ENCODE data around the gene CDC34. TPM values are rescaled to one million over a fixed set of nuclear protein-coding genes. Genes with fewer than 3 reads are reported as not detected.

CDC34 gene
- total and polyA plus RNA-seq, 2 of the 8 experiments (the other 6 are each of a cell fraction or from before 2014, with no cell fraction given): 95.9 to 129 TPM

GRCh38 chr19:510606-511100, 20.9 kb upstream of the CDC34 start:
- H3K23ac ChIP-seq (ENCODE audit: insufficient read length): no peak overlapping the region
- H3K9me3 ChIP-seq (ENCODE audit: insufficient read depth in 2 of 2, low read depth in 1 of 2, low read length in 1 of 2): no peaks in the 10 kb centered on the region; a peak in 2 of 4 replicates
- no peak overlapping the region for H3K4ac ChIP-seq (replicated peaks; ENCODE audit: insufficient read length, low read depth, low read length)
- H3K4me1 ChIP-seq (replicated peaks in 1 of 4; ENCODE audit: control insufficient read depth in 3 of 4, insufficient read depth in 4 of 4, low read length in 3 of 4): peaks cover 0 to 14% (median 9%) of the 10 kb centered on the region in 4 experiments; a peak in 5 of 7 replicates
- no peak overlapping the region for H3K18ac ChIP-seq (ENCODE audit: extremely low read depth, low read length)
- H3K27ac ChIP-seq (ENCODE audit: low read depth, low read length): no peak overlapping the region
- no peak overlapping the region for H4K8ac ChIP-seq (ENCODE audit: extremely low read depth, insufficient read depth, low read length)
- H2BK120ac ChIP-seq (replicated peaks; ENCODE audit: low read depth, low read length): no peak overlapping the region
- peaks cover 5% of the 10 kb centered on the region; the same call in 1 of the 2 replicates for H3K79me1 ChIP-seq (ENCODE audit: low read depth, low read length)
- peaks cover 0 to 13% of the 10 kb centered on the region in 2 experiments for H4K20me1 ChIP-seq (replicated peaks in 1 of 2; ENCODE audit: control insufficient read depth in 1 of 2, insufficient read depth in 2 of 2, low read length in 2 of 2)
- DNase-seq (ENCODE audit: low read depth in 1 of 2, low spot score in 2 of 2): peak; percentile 88 to 98
- no peaks in the 10 kb centered on the region for H3K79me2 ChIP-seq (ENCODE audit: control insufficient read depth in 1 of 2, insufficient read depth in 2 of 2, low read length in 2 of 2)
- ChIA-PET CTCF (ENCODE audit: partially characterized antibody) (interaction anchor here (0.6 to 3.7 kb wide), 43 partner anchors 8 to 244 kb away, joined by 3 to 31 read pairs (median 5); partner anchors contain the start of genes C2CD4C, CDC34 and SHC2), POLR2A (ENCODE audit: partially characterized antibody) (interaction anchor here (0.8 to 2.8 kb wide), 9 partner anchors 11 to 128 kb away, joined by 3 to 13 read pairs (median 5); partner anchors contain the start of genes BSG and CDC34)
- H3K9ac ChIP-seq (replicated peaks in 1 of 4; ENCODE audit: extremely low read depth in 1 of 4, low read depth in 3 of 4, low read length in 3 of 4): no peak overlapping the region
- no peak overlapping the region for H2BK15ac ChIP-seq (ENCODE audit: low read length)
- H3K4me2 ChIP-seq (ENCODE audit: insufficient read depth in 1 of 2, low read depth in 2 of 2, low read length in 2 of 2): peak overlapping the region; percentile 5 to 59; a peak in 2 of 4 replicates
- H3K23me2 ChIP-seq (ENCODE audit: low read depth, low read length): peaks cover 8% of the 10 kb centered on the region; the same call in 1 of the 2 replicates
- peaks cover 0 to 6% (median 3%) of the 10 kb centered on the region in 4 experiments; a peak in 3 of 8 replicates for H3K36me3 ChIP-seq (ENCODE audit: control insufficient read depth in 2 of 4, insufficient read depth in 4 of 4, low read length in 3 of 4)
- H2BK5ac ChIP-seq (ENCODE audit: low read depth, low read length): peak overlapping the region; percentile 35; the same call in 1 of the 2 replicates
- peak overlapping the region in 1 of 4 experiments; percentile 28; a peak in 2 of 8 replicates for H3K4me3 ChIP-seq (ENCODE audit: extremely low read depth in 1 of 4, insufficient read depth in 2 of 4, low read depth in 3 of 4, low read length in 4 of 4)
- no peak overlapping the region for H2BK12ac ChIP-seq (ENCODE audit: low read depth, low read length)
- no peak overlapping the region for H2BK20ac ChIP-seq (ENCODE audit: low read length)
- no peak overlapping the region for H3K56ac ChIP-seq (replicated peaks; ENCODE audit: insufficient read length, low read depth, low read length)
- no peak overlapping the region for H2AFZ ChIP-seq (ENCODE audit: low read length)
- no peak for FAIRE-seq
- H3K27me3 ChIP-seq (replicated peaks in 1 of 4; ENCODE audit: control insufficient read depth in 3 of 4, extremely low read depth in 1 of 4, insufficient read depth in 3 of 4, low read length in 3 of 4): no peaks in the 10 kb centered on the region
- no peak overlapping the region; the same call in 1 of the 2 replicates for H2AK5ac ChIP-seq (ENCODE audit: low read depth, low read length)
- WGBS, 2 experiments (ENCODE audit: extremely low coverage in 1 of 2, insufficient coverage in 1 of 2, insufficient read length in 1 of 2, insufficient replicate concordance in 2 of 2, low coverage in 1 of 2, low lambda C conversion rate in 2 of 2, missing lambda C conversion rate in 1 of 2): 49% methylated on average over 13 of the region's 21 CpGs; no CpG with 5 or more reads in 1 of the 2 experiments
- H3K14ac ChIP-seq (ENCODE audit: insufficient read length): no peak overlapping the region
- no peak overlapping the region for H4K91ac ChIP-seq (replicated peaks; ENCODE audit: insufficient read length, low read length)
- H4K5ac ChIP-seq (ENCODE audit: insufficient read length, low read depth, low read length): no peak overlapping the region
- peak; percentile 62; the same call in 1 of the 2 replicates for TF ChIP-seq POLR2AphosphoS5 (IDR thresholded peaks at IDR 0.05; ENCODE audit: low read depth, low read length)
- TF ChIP-seq MAX (IDR thresholded peaks at IDR 0.05): peak; percentile 94
- TF ChIP-seq HDAC2 (IDR thresholded peaks at IDR 0.05; ENCODE audit: borderline replicate concordance in 1 of 2, low read depth in 2 of 2, low read length in 2 of 2): peak in 1 of 2 experiments; percentile 65; a peak in 1 of 4 replicates
- 0 out of 2 replicates have a peak, but pooled peaks have one; percentile 27 for TF ChIP-seq SP1 (IDR thresholded peaks at IDR 0.05; ENCODE audit: low read depth, low read length)
- TF ChIP-seq E2F6 (IDR thresholded peaks at IDR 0.05): peak; percentile 47; the same call in 1 of the 2 replicates
- peak; percentile 48; the same call in 1 of the 2 replicates for TF ChIP-seq JUND (IDR thresholded peaks at IDR 0.05; ENCODE audit: low read length)
- TF ChIP-seq CHD2 (IDR thresholded peaks at IDR 0.05; ENCODE audit: low read length): 0 out of 2 replicates have a peak, but pooled peaks have one; percentile 17
- no peak for TF ChIP-seq FOSL1 (IDR thresholded peaks at IDR 0.05; ENCODE audit: insufficient read depth, low read depth, low read length)
- peak; percentile 79 to 81 for TF ChIP-seq RAD21 (IDR thresholded peaks at IDR 0.05 in 1 of 2, conservative IDR thresholded peaks at IDR 0.05 in 1 of 2; ENCODE audit: low read depth in 2 of 2, low read length in 2 of 2)
- TF ChIP-seq KDM1A (IDR thresholded peaks at IDR 0.05; ENCODE audit: borderline replicate concordance, low read length): peak; percentile 14; the same call in 1 of the 2 replicates

All from H1 (cell line).